GM18858 (cell line): ENCODE data around the gene CNIH2.
"Not testable (repeated sequence)": the region's sequence is repeated elsewhere in the genome, so short reads cannot be mapped to it uniquely, and the experiment has no call there.

Source experiments
- ATAC-seq: cut with Tn5 transposase; IDR thresholded peaks from one replicate; pipeline ENCODE4 v1.9.1; 2021; ENCODE audit not compliant: unreplicated experiment

Gene CNIH2

DNA sequence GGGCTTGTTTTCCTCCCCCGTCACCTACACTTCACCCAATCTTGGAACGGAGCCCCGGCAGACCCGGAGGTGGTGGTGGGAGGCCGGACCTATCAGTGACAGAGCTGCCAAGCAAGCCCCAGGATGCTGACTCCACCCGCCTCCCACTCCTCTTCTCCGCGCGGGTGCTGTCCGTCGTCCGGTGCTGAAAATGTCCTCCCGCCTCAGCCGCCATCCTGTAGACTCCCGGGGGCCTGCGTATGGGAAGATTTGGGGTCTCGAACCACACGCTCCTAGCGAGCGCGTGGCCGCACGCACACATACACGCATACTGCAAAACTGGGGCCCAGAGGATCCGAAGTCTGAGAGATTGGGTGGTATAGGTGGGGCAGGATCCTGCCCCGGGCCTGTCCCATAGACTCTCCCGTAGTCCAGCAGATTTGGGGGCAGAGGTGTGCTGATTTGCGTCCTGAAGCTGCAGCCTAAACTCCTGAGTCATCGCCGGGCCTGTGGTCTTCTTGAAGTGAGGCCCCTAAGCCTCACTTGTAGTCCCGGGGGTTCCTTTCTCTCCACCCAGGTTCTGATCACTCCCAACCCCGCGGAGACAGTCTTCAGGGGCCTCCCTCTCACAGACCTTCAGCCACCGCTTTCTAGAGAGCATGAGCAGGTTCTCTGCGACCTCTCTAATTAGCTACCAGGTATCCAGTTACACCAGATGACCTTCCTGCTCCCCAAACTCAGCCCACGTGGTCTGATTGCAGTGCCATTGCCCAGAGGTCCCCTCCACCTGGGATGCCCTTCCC lies 11.8 kb downstream of the CNIH2 start:
- peak; percentile 17 for ATAC-seq

DNA sequence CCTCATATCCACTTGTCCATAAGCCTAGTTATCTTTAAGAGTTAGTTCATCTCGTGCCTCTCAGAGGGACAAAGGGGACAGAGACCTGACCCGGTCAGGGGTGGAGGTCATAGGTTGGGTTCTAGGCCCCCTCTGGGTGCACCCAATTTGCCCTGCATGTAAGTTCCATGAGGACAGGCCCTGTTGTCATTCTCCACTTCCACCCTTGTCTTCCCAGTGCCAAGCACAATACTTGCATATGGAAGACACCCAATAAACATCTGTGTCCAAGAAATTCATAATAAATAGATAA lies 12.3 kb downstream of the CNIH2 start:
- no peak for ATAC-seq

DNA sequence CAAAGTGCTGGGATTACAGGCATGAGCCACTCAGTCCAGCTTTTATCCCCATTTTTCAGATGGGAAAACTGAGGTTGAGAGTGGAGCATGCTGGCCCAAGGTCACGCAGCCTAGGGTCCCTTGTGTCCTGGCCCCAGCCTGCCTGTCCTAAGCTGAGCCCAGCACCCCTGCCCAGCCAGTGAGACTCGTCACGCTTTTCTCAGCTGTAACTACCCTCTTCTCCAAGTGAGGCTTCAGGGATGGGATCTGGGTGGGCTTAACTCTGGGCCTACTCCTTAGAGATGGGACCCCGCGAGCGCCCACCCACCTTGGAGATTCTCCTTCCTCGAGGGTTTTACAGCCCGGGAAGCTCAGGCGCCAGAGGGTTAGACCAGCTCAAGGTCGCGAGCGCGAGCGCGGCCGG lies 13.3 kb downstream of the CNIH2 start:
- ATAC-seq, result no peak

DNA sequence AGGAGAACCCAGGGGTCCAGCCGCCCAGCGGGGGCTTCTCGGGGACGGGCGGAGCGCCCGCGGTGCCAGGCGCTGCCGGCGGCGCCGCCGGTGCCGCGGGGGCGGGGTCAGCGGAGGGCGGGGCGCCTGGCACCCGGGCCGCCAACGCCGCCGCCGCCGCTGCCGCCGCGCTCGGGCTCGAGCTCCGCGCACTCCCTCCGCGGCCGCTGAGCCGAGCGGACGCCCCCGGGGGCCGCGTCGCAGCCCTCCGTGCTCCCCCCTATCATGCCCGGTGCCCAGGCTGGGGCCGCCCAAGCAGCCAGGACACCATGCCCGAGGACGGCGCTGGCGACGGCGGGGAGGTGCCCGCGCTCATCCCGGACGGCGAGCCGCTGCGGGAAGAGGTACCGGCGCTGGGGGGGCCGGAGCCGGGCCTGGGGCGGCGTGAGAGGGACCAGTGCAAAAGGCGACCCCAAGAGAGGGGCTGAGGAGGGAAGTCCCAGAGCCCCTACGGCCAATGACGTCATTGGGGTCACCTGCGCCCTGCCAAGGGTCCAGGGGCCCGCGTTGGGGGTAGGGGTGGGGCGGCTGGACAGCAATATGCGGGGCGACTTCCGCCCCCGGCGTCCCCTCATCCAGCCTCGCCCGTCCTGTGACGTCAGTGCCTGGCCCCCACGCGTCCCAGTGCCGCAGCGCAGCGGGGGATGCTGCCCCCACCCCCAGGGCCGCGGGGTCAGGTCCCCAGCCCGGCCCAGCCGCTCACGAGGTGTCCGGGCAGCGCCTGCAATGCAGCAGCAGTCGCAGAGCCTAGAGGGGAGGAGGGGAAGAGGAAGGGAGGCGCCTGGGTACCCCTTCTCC lies 13.9 kb downstream of the CNIH2 start, which contains the start of gene TMEM151A:
TMEM151A (plus strand) TSS at position 189 of the 837 bp plus-strand sequence; CDS start at position 309, 120 bp downstream.
- ATAC-seq, result no peak

DNA sequence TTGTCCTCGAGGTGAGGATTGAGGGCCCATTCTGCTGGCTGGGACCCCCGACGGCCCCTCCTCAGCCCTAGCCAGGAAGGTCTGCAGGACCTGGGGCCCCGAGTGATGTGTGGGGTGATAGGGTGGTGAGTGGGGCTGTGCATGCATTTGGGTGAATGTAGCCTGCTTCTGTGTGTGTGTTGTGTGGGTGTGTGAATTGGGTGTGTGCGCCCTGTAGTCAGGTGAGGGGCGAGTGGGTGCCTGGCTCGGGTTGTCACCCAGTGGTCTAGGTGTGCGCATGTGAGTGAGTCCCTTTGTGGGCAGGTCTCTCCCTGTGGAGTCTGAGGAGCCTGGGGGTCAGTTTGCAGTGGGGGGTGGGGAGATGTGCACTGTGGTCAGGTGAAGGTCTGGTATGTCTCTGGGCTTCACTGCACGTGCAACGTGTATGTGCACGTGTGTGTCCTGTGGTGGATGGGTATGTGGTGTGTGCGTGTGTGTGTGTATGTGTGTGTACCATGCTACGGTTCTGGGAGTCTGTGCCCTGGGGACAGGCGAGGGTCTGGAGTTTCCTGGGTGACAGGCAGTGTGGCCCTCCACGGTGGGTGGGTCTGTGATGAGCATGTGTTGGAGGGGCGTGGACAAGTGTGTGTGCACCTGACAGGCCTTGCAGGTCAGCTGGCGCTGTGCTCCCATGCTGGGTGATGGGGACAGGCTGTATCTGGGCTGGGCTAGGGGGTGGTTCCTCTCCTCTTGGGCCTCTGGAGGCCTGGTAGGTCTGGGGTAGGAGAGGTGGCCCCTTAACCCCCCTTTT lies 14.8 kb downstream of the CNIH2 start:
- no peak for ATAC-seq

DNA sequence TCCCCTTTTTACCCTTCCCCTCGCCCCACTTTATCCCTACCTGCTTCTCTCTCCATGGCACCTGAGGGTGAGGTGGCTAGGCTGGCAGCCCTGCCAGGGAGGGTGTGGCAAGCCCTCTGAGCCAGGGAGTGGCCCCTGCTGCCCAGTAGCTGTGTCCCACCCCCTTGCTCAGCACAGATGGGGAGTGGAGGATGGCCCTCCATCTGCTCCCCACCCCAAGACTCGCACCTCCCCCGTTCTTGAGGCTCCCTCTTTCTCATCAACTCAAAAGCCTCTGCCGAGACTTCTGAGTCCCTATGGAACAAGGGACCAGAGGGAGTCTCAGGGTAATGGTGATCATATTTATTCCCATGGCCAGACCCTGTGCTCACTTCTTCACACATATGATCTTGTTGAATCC lies 15.4 kb downstream of the CNIH2 start:
- ATAC-seq, result no peak

DNA sequence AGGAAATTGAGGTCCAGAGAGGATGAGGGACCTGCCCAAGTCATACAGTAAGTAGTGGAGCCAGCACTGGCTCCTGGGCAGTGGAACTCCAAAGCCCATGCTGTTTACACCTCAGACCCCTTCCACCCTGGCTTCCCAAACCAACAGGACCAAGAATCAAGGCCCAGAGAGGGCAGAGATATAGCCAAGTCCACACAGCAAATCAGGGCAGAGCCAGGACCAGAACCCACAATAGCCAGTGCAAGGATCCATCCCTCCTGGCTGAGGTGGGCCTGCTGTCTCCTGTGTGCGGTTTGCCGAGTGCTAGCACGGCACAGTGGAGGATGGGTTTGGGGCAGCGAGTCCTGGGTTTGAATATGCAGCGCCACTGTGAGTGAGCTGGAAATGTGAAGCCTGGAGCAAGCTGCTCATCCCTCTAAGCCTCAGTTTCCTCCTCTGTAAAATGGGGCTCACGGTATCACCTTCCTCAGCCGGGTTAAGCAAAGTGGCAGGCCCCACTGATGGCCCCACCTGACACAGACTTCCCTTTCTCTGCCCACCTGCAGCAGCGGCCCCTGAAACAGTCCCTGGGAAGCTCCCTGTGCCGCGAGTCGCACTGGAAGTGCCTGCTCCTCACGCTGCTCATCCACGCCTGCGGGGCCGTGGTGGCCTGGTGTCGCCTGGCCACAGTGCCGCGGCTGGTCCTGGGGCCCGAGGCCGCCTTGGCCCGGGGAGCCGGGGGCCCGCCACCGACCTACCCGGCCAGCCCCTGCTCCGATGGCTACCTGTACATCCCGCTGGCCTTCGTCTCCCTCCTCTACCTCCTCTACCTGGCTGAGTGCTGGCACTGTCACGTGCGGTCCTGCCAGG lies 16.0 kb downstream of the CNIH2 start:
- ATAC-seq, result no peak

DNA sequence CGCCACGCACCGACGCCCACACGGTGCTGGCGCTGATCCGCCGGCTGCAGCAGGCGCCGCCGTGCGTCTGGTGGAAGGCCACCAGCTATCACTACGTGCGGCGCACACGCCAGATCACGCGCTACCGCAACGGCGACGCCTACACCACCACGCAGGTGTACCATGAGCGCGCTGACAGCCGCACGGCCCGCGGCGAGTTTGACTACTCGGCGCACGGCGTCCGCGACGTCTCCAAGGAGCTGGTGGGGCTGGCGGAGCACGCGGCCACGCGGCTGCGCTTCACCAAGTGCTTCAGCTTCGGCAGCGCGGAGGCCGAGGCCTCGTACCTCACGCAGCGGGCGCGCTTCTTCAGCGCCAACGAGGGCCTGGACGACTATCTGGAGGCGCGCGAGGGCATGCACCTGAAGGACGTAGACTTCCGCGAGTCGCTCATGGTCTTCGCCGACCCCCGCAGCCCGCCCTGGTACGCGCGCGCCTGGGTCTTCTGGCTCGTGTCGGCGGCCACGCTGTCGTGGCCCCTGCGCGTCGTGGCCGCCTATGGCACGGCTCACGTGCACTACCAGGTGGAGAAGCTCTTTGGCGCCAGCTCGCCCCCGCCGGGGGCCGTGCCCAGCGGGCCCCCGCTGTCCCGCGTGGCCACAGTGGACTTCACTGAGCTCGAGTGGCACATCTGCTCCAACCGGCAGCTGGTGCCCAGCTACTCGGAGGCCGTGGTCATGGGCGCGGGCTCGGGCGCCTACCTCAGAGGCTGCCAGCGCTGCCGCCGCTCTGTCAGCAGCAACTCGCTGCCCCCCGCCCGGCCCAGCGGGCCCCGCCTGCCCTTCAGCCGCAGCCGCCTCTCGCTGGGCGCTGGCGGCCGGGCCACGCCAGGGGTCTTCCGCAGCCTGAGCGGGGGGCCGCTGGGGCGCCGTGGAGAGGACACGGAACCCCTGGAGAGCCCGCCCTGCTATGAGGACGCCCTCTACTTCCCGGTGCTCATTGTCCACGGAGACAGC lies 16.9 kb downstream of the CNIH2 start:
- ATAC-seq, result no peak

DNA sequence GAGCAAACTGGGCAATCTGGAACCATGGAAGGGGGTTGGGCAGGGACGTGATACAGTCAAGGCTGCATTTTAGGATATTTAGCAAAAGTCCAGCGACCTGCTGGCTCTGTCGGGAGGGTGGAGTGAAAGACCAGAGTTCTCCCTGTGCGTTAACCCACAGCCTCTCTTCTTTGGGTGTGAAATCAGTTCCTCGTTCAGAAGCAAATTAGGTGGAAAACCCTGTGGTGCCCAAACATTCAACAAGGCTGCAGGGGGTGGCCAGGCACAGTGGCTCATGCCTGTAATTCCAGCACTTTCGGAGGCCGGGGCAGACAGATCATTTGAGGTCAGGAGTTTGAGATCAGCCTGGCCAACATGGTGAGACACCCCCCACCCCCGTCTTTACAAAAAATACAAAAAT lies 19.6 kb downstream of the CNIH2 start:
- no peak for ATAC-seq

DNA sequence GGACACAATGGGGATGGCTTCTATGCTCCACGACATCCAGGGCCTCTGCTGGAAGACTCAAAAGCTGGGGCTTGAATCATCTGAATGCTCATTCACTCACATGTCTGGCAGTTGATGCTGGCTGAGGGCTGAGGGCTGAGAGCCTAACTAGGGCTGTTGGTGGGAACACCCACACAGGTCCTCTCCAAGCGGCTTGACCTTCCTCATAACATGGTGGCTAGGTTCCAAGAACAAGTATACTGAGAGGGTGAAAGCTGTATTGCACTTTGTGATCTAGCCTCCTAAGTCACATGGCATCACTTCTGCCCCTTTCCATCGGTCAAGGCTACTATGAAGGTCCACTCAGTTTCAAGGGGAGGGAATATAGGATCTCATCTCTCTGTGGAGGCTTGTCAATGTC lies 21.2 kb downstream of the CNIH2 start:
- no peak for ATAC-seq

DNA sequence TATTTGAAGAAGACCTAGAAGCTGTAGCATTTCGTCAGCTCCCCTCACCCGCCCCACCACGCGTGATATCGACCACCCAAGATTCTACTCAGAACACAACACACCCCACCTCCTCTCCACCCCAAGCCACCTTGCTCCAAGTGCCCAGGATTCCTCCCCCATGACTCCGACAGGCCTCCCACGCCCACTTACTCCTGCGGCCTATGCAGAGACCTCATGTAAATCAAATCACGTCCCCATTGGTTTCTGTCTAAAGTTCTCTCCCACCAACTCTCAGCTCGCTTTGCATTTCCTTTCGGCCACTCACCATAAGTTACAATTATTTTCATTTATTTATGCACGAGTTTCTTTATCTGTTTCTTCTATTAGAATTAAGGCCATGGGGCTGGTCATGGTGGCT lies 24.7 kb downstream of the CNIH2 start:
- ATAC-seq, result no peak

DNA sequence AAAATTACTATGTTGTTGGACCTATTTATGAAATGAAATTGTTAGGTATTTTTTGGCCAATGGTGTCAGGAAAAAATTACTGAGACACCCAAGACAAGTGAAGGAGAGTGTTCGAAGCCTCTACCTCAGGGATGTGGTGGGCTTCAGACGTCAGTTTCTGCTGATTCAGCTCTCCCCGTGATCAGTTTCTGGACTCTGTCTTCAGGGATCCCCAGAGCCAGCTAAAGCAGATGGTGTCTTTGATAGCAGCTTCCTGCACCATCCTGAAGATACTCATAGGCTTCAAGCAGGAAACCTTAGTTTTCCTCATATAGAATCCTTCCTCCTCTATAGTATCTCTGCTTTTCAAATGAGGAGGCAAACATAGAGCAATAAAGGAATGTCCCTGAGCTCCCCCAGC lies 31.5 kb downstream of the CNIH2 start:
- ATAC-seq, result no peak

DNA sequence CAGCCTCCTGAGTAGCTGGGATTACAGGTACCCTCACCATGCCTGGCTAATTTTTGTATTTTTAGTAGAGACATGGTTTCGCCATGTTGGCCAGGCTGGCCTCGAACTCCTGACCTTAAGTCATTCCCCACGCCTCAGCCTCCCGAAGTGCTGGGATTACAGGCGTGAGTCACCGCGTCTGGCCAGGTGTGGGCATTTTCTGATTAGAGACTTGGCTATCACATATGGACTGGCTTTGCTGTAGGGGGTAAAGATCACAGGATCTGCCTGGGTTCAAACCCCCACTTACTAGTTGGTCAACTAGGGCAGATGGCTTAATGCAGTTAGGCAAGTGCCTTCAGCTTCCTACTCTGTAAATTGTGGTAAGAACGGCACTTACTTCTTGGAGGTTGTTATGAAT lies 32.3 kb downstream of the CNIH2 start:
- ATAC-seq, result no peak

DNA sequence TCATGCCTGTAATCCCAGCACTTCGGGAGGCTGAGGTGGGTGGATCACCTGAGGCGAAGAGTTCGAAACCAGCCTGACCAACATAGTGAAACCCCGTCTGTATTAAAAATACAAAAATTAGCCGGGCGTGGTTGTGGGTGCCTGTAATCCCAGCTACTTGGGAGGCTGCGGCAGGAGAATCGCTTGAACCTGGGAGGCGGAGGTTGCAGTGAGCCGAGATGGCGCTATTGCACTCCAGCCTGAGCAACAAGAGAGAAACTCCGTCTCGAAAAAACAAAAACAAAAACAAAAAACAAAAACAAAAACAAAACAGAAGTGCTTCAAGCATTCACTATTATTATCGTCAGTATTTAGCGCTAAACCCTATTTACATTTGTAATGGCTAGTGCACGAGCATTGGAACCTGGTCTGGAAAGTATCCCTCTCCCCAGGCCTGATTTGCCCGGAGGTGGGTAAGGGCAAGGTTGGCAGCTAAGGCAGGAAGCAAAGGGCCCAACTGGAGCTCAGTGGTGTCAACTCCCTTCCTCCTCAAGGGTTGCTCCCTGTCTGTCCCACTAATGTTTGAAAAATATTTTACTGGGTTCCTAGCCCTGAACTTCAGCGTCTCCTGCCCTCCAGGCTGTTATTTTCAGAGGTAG lies 32.9 kb downstream of the CNIH2 start:
- ATAC-seq, result not testable (repeated sequence)

DNA sequence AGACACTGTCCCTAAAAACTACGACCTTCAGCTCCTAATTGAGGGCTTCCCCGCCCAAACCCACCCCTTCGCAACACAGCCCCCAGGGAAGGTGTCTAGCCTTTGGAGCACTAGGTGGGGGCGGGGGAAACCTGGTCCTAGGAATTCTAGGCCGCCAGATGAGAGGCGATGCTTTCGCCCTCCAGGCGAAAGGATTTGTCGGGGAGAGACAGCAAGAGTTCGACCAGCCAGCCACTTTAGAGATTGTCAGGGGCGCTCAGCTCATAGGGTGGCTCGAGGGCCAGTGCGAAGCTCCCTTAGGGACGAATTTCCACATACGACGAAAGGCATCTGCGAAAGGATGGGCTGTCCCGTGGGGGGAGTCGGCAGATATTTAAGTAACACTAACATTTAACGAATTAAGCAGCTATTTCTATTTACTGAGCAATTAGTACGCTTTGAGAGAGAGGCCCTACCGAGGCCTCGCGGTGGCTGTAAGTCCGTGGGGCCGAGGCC lies 33.5 kb downstream of the CNIH2 start:
- ATAC-seq, result no peak

DNA sequence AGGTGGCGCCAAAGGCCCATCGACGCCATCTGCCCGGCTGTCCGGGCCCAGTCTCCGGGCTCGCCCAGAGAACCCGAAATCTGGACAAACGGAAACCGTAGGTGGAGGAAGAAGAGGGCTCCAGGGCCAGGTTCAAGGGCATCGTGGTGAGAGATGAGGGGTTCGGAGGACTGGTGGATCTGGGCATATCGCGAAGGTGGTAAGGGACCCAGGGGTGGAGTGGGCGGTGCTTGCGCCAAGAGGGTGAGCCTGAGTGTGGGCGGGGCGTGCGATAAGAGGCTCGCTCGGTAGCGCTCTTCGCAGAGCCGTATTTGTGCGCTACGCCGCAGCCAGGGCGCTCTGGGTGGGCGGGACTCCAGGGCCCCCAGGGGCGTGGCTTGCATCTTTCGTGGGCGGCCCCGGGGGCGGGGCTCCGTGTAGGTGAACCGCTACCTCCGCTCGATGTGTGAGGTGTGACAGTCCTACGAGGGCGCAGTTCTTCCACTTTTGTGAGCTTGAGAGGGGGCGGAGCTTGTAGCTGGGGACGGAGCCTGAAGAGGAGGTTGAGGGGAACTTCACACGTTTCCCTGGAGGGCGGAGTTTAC lies 34.1 kb downstream of the CNIH2 start:
- ATAC-seq, result peak; percentile 47

DNA sequence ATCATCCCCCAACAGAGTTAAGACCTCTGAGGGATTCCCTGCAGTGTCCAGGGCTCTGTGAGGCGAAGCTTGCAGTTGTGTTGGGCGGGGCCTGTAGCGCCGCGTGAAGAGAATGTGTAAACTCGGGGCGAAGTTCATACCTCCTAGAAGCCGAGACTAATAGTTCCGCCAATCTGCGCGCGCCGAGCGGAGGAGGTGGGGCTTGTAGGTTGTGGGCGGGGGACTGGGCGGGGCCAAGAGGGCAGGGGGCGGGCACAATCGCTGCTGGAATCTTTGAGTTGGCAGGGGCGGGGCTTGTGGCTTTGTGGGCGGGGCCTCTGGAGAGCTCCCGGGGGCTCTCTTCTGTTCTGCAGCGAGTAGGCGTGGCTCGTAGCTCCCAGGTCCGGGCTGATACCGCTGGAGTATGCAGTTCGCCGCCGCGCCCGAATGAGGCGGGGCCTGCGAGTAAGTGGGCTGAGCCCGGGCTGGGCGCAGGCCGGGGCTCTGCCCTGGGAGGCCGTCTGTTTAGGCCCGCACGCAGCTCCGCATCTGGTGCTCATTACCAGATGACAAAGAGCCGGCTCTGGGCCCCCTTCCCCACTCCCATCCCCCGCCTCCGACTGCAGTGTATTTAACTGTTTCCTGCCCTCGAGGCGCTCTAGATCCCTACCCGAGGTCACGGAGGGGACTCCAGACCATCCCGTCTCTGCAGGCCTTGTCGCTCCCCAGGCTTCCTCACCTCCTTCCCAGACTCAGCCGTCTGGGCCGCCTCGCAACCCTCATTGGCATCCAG lies 34.8 kb downstream of the CNIH2 start:
- ATAC-seq, result peak; percentile 35
